SU-DHL-6 (cell line): ENCODE results near the gene SMCP.

Experiments used
- H2AFZ ChIP-seq: fragments of 200-600 bp; sonication (generic); 2 replicates; pipeline ENCODE4 v1.6.1; 2014; ENCODE audit warnings: low read depth, mild to moderate bottlenecking, moderate library complexity, mixed read lengths, antibody characterized with exemption, low read length; ENCODE audit not compliant: severe bottlenecking
- H3F3A ChIP-seq: fragments of 200-600 bp; shearing (Covaris generic); 2 replicates; pipeline ENCODE4 v1.6.0; 2016; ENCODE audit warnings: antibody characterized with exemption, mild to moderate bottlenecking; ENCODE audit not compliant: insufficient read depth
- H3K27ac ChIP-seq: fragments of 200-600 bp; sonication (generic); 2 replicates; pipeline ENCODE4 v1.5.1; 2016; ENCODE audit warnings: low read depth, mild to moderate bottlenecking, low read length, moderate library complexity, mixed read lengths
- H3K27me3 ChIP-seq: fragments of 200-600 bp; sonication (generic), shearing (Covaris generic); 2 replicates; pipeline ENCODE4 v1.6.0; 2014; ENCODE audit warnings: mild to moderate bottlenecking, low read length
- H3K36me3 ChIP-seq: fragments of 200-600 bp; sonication (generic); 2 replicates; pipeline ENCODE4 v1.6.1; 2014; ENCODE audit warnings: mild to moderate bottlenecking, low read length, mixed read lengths
- H3K4me2 ChIP-seq: fragments of 300-600, 200-600 bp; shearing (Covaris generic), sonication (generic); 2 replicates; pipeline ENCODE4 v1.6.0; 2014; ENCODE audit warnings: low read length, low read depth, mild to moderate bottlenecking; ENCODE audit not compliant: poor library complexity, severe bottlenecking
- H3K4me3 ChIP-seq: fragments of 200-600 bp; sonication (generic); 2 replicates; pipeline ENCODE4 v1.5.1; 2014; ENCODE audit warnings: antibody characterized with exemption, low read length, mild to moderate bottlenecking, mixed read lengths; ENCODE audit not compliant: insufficient read depth, poor library complexity, severe bottlenecking
- H3K79me2 ChIP-seq: fragments of 200-600 bp; sonication (generic); 2 replicates; pipeline ENCODE4 v1.6.1; 2014; ENCODE audit warnings: mild to moderate bottlenecking, low read length, moderate library complexity; ENCODE audit not compliant: insufficient read depth
- H3K9ac ChIP-seq: fragments of 200-600 bp; sonication (generic); 2 replicates; pipeline ENCODE4 v1.7.0; 2014; ENCODE audit warnings: mild to moderate bottlenecking, low read length
- H3K9me2 ChIP-seq: fragments of 200-600 bp; sonication (generic); replicated peaks from 2 replicates; pipeline ENCODE4 v1.6.1; 2014; ENCODE audit warnings: low read length; ENCODE audit not compliant: insufficient read depth
- H3K9me3 ChIP-seq: fragments of 200-600 bp; sonication (generic); 2 replicates; pipeline ENCODE4 v1.6.1; 2014; ENCODE audit warnings: low read length, mixed read lengths; ENCODE audit not compliant: insufficient read depth
- H4K20me1 ChIP-seq: fragments of 200-600 bp; sonication (generic); 2 replicates; pipeline ENCODE4 v1.6.1; 2014; ENCODE audit warnings: low read depth, mild to moderate bottlenecking, antibody characterized with exemption, low read length, moderate library complexity, mixed read lengths
- CTCF ChIP-seq: fragments of 200-600 bp; sonication (generic); IDR thresholded peaks from one replicate; pipeline ENCODE4 v1.5.1; 2017; ENCODE audit warnings: antibody characterized with exemption, mild to moderate bottlenecking, low read length, moderate library complexity; ENCODE audit not compliant: insufficient read depth, poor library complexity, severe bottlenecking
- EZH2phosphoT487 ChIP-seq: fragments of 200-600 bp; sonication (generic), shearing (Covaris generic); conservative IDR thresholded peaks from 2 replicates; pipeline ENCODE4 v1.6.1; 2018; ENCODE audit warnings: mild to moderate bottlenecking, antibody characterized with exemption, low read length, moderate library complexity, mixed read lengths

Gene SMCP

GRCh38 chr1:152912900-152913299, 34.8 kb downstream of the SMCP start:
- no peaks in the 10 kb centered on the region for H3K9me2 ChIP-seq
- H3K27ac ChIP-seq: no peak overlapping the region
- H3F3A ChIP-seq: no peaks in the 10 kb centered on the region
- H3K79me2 ChIP-seq: no peaks in the 10 kb centered on the region
- no peaks in the 10 kb centered on the region for H4K20me1 ChIP-seq
- no peaks in the 10 kb centered on the region for H3K36me3 ChIP-seq
- no peaks in the 10 kb centered on the region for H3K9me3 ChIP-seq
- no peak overlapping the region for H3K4me3 ChIP-seq
- TF ChIP-seq EZH2phosphoT487 (no peak), CTCF (no peak)
- no peak overlapping the region for H3K9ac ChIP-seq
- H2AFZ ChIP-seq: no peak overlapping the region
- no peak overlapping the region for H3K4me2 ChIP-seq
- H3K27me3 ChIP-seq: no peaks in the 10 kb centered on the region

GRCh38 chr1:152917794-152918193, 39.7 kb downstream of the SMCP start:
- H3K27me3 ChIP-seq: no peaks in the 10 kb centered on the region
- H3K9me2 ChIP-seq: no peaks in the 10 kb centered on the region
- H3K4me3 ChIP-seq: no peak overlapping the region
- H3K9ac ChIP-seq: no peak overlapping the region
- no peak overlapping the region for H3K27ac ChIP-seq
- no peak for TF ChIP-seq CTCF
- no peak for TF ChIP-seq EZH2phosphoT487
- no peaks in the 10 kb centered on the region for H3K9me3 ChIP-seq
- no peak overlapping the region for H2AFZ ChIP-seq
- H3K79me2 ChIP-seq: no peaks in the 10 kb centered on the region
- no peaks in the 10 kb centered on the region for H3K36me3 ChIP-seq
- H4K20me1 ChIP-seq: no peaks in the 10 kb centered on the region
- no peaks in the 10 kb centered on the region for H3F3A ChIP-seq
- no peak overlapping the region for H3K4me2 ChIP-seq

GRCh38 chr1:152919071-152919470, 40.9 kb downstream of the SMCP start:
- H3K9ac ChIP-seq: no peak overlapping the region
- H3K9me3 ChIP-seq: no peaks in the 10 kb centered on the region
- H3K9me2 ChIP-seq: no peaks in the 10 kb centered on the region
- H4K20me1 ChIP-seq: no peaks in the 10 kb centered on the region
- H3K27ac ChIP-seq: no peak overlapping the region
- H3K79me2 ChIP-seq: no peaks in the 10 kb centered on the region
- no peaks in the 10 kb centered on the region for H3K27me3 ChIP-seq
- no peaks in the 10 kb centered on the region for H3K36me3 ChIP-seq
- TF ChIP-seq CTCF: no peak
- no peak for TF ChIP-seq EZH2phosphoT487
- no peaks in the 10 kb centered on the region for H3F3A ChIP-seq
- no peak overlapping the region for H3K4me3 ChIP-seq
- H3K4me2 ChIP-seq: no peak overlapping the region
- no peak overlapping the region for H2AFZ ChIP-seq

GRCh38 chr1:152924191-152924590, 46.1 kb downstream of the SMCP start:
- no peaks in the 10 kb centered on the region for H3K27me3 ChIP-seq
- H3K9me3 ChIP-seq: no peaks in the 10 kb centered on the region
- no peaks in the 10 kb centered on the region for H3K79me2 ChIP-seq
- no peak overlapping the region for H3K27ac ChIP-seq
- H3K9me2 ChIP-seq: no peaks in the 10 kb centered on the region
- H3K36me3 ChIP-seq: no peaks in the 10 kb centered on the region
- H2AFZ ChIP-seq: no peak overlapping the region
- no peaks in the 10 kb centered on the region for H4K20me1 ChIP-seq
- H3K9ac ChIP-seq: no peak overlapping the region
- no peak for TF ChIP-seq CTCF
- no peak for TF ChIP-seq EZH2phosphoT487
- H3F3A ChIP-seq: no peaks in the 10 kb centered on the region
- H3K4me2 ChIP-seq: no peak overlapping the region
- H3K4me3 ChIP-seq: no peak overlapping the region
